GM12892 (cell line): ENCODE measurements around the gene CCDC121.

Source experiments
- POLR2A ChIP-seq: IDR thresholded peaks from 2 replicates; pipeline ENCODE4 v1.6.1; 2011; ENCODE audit warnings: low read depth, low read length, control low read depth
- POLR2AphosphoS5 ChIP-seq: IDR thresholded peaks from 2 replicates; pipeline ENCODE4 v1.6.1; 2011; ENCODE audit warnings: low read depth, low read length, control low read depth
- TAF1 ChIP-seq: IDR thresholded peaks from 2 replicates; pipeline ENCODE4 v1.6.1; 2011; ENCODE audit warnings: low read depth, mild to moderate bottlenecking, control low read depth, low read length, borderline replicate concordance

- TF ChIP-seq POLR2AphosphoS5 (no peak), POLR2A (no peak), TAF1 (no peak)
Observed at GRCh38 chr2:27664622-27665363, 36.0 kb upstream of the CCDC121 start.
